Measurements from ENCODE around the gene PDCD11.
"Not testable (repeated sequence)": the region's sequence is repeated elsewhere in the genome, so short reads cannot be mapped to it uniquely, and the experiment has no call there.

The PDCD11 gene

DNA sequence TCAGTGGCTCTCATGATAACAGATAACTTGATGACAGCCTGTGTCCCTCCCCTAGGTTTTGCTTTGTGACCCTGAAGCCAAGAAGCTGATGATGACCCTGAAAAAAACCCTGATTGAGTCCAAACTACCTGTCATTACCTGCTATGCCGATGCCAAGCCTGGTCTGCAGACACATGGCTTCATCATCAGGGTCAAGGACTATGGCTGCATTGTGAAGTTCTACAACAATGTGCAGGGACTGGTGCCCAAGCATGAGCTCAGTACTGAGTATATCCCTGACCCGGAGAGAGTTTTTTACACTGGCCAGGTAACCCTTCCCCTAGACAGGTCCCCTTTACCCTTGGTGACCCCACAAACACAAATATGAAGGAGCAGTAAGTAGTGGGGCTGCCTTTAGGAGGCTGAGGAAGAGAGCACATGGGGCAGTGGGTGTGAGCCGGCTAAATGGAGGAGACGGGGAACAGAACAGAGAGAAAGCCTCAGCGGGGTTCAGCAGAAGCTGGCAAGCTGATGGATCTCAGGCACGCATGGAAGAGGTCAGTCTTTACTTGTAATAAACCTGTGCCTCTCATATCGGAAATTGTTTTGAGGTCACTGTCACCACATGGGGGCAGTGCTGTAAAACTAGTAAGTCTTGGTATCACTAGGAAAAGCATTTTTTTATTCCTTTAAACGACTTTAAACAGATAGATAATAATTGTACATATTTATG lies 20.2 kb downstream of the PDCD11 start:
- DNase-seq = peak; percentile 71

- DNase-seq = not testable (repeated sequence)
Observed at GRCh38 chr10:103417148-103417469, 20.7 kb downstream of the PDCD11 start.

DNA sequence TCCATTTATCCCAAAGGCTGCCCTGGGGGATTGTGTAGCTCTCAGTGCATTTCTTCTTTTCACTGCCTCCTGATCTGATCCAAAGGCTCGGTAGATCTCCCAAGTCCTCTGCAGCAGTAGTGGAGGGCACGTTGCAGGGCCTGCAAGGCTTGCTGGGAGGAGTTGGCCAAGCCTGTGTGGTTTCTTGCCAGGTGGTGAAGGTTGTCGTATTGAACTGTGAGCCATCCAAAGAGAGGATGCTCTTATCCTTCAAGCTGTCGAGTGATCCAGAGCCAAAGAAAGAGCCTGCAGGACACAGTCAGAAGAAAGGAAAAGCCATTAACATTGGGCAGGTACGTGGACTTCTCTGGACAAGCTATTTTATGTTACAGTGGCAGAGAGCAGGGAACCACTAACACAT lies 21.2 kb downstream of the PDCD11 start:
- no peak for DNase-seq

- DNase-seq = no peak
Observed at GRCh38 chr10:103419101-103419500, 22.7 kb downstream of the PDCD11 start.

DNA sequence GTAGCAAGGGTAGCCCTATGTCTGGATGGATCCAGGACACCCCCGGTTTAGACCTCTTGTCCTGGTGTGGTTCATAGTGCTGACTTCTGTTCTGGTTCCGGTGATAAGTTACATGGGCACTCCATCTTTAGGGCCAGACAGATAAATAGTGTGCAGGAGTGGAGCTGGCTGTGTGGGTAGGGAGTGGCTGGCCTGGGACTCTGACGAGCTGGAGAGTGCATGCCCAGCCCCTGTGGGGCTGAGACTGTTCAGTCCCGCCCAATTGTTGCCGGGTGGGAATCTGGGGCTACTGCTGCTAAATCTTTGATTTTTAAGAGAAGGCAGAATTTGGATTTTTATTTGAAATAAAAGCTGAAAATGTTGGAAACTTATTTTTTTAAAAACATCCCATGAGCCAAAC lies 27.3 kb downstream of the PDCD11 start:
- DNase-seq = no peak

- no peak for DNase-seq
Observed at GRCh38 chr10:103427866-103428265, 31.4 kb downstream of the PDCD11 start.

GRCh38 chr10:103428989-103429643 lies 32.7 kb downstream of the PDCD11 start:
- DNase-seq = no peak

GRCh38 chr10:103429647-103430046 lies 33.2 kb downstream of the PDCD11 start:
- no peak for DNase-seq

DNA sequence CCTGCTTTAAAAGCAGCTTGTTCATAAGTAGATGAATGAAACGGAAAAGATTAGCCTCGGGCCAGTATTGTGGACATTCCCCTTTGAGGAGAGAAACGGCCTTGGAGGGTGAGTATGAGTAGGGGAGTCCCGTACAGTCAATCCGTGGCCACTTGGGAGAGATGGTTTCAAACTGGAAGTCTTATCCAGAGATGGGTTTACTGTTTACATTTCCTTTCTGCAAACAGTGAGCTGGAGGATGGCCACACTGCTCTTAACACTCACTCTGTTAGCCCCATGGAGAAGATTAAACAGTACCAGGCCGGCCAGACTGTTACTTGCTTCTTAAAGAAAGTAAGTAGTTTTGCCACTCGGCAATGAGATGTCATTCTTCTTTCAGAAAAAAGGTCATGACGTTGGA lies 35.5 kb downstream of the PDCD11 start:
- no peak for DNase-seq

DNA sequence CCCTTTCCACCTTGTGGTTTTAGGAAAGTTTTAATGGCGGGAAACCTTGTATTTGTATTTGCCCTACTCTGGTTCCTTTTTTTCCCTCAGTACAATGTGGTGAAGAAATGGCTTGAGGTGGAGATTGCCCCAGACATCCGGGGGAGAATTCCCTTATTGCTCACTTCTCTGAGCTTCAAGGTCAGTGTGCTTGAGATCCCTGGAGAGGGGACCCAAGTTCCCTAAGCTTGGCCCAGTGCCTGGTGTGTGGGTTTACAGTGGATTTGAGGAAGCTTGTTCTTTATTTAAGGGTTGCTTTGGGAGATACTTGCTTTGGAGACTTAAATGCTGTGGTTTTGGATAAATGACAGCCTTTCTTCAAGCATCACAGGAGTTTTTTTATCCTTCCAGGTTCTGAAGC lies 37.4 kb downstream of the PDCD11 start:
- no peak for DNase-seq

GRCh38 chr10:103439776-103440175 lies 43.4 kb downstream of the PDCD11 start:
- DNase-seq = no peak

DNA sequence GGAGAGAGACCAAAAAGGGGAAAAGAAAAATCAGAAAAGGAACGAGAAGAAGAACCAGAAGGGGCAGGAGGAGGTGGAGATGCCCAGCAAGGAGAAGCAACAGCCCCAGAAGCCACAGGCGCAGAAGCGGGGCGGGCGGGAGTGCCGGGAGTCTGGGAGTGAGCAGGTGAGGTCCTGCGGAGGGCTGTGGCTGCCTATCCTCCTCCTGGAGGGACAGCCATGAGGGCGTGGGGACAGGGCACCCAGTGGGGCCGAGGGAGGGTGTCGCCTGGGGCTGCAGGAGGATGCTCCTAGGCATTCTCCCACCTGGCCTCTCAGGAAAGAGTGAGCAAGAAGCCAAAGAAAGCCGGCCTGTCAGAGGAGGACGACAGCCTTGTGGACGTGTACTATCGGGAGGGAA lies 44.0 kb downstream of the PDCD11 start:
- no peak for DNase-seq

DNA sequence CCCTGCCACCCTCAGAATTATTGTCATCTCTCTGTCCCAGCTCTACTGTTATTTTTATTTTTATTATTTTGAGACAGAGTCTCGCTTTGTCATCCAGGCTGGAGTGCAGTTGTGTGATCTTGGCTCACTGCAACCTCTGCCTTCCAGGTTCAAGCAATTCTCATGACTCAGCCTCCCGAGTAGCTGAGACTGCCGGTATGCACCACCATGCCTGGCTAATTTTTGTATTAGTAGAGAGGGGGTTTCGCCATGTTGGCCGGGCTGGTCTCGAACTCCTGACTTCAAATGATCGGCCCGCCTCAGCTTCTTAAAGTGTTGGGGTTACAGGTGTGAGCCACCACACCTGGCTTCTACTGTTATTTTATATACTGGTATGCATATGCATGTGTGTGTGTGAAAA lies 44.8 kb downstream of the PDCD11 start:
- DNase-seq = no peak

DNA sequence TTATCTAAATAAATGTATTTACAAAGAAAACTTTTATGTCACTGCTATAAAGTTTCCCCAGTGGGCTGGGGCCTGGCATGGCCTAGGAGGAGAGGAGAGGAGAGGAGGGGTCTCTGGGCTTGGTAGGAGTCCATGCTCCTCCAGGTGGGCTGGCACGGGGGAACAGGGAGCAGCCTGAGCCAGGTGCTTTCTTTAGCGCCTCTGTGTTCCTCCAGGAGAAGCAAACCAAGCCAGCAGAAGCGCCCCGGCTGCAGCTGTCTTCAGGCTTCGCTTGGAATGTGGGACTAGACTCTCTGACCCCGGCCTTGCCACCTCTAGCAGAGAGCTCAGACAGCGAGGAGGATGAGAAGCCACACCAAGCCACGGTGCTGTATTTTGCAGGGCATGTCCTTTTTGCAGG lies 45.2 kb downstream of the PDCD11 start:
- no peak for DNase-seq

- no peak for DNase-seq
Observed at GRCh38 chr10:103442031-103442461, 45.6 kb downstream of the PDCD11 start.

GRCh38 chr10:103443475-103444185 lies 47.2 kb downstream of the PDCD11 start:
- DNase-seq = no peak

DNA sequence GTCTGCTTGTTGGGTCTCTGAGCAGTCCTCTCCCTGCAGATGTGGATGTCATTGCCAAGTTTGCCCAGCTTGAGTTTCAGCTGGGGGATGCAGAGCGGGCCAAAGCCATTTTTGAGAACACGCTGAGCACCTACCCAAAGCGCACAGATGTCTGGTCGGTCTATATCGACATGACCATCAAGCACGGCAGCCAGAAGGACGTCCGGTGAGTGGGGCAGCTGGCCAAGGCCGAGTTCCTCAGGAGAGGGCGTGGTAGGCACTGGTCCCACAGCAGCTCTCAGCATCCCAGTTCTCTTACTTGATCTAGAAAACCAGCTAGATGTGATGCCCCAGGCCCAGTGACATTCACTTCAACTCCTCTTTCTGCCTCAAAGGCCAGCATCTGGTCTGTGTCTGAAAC lies 48.1 kb downstream of the PDCD11 start:
- DNase-seq = no peak

- no peak for DNase-seq
Observed at GRCh38 chr10:103445366-103445765, 48.9 kb downstream of the PDCD11 start.

DNA sequence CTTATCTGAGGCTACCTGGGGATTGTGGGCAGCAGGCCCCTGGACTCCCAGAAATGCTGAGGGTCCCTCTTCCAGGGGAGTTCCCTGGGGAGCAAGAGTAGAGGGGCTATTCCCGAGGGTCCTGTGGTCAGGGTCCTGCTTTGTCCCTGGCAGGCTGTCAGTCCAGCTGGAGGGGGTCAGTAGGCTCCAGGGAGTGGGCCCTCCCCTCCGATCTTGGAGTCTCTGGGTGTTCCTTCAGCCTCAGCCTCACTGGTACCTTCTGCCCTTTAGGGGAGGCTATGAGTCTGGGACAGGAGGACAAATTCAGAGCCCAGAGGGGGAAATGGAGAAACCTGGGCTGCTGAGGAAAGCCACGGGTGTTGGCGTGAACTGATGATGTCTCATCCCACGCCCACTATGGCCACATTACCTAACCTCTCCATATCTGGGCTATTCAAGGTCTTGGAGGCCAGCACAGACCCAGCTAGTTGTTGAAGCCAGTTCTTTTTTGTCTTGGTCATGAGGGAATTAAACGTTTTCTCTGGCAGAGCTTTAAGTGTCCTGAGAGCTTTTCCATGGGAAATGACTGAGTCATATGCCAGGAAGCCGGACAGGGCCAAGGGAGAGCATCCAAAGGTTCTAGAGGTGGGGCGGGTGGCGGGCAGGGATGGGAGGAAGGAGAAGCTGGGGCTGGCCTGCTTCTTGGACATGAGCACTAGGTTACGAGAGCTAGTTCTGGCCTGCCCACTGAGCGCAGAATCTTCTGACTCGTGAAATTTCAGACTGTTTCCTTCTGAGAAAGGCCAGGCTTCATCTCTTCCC lies 49.5 kb downstream of the PDCD11 start:
- no peak for DNase-seq

DNA sequence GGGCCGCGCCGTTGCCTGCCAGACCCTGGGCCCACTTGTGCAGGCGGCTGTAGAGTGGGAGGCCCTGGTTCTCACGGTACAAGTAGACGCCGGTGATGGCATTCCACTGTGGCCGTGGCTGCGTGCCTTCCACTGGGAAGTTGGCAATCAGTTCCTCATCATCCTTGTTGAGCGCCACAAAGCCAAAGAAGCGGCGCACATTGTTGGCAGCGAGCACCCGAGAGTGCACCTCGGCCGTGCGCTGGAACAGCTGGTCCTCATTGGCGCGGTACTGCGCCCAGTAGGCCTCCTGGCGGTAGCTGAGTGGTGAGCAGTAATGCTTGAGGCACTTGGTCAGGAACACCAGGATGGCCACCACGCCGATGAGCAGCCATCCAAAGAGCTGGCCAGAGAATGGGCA lies 50.8 kb downstream of the PDCD11 start:
- DNase-seq = no peak

GRCh38 chr10:103448746-103449145 lies 52.3 kb downstream of the PDCD11 start:
- no peak for DNase-seq

- DNase-seq = no peak
Observed at GRCh38 chr10:103449208-103450144, 53.0 kb downstream of the PDCD11 start.

Data from activated gamma-delta T cell treated with Interleukin-2 at 50 U/mL for 16 hours (primary cell).